ENCODE data around the gene PTPRD.

- TF ChIP-seq CTCF (IDR thresholded peaks at IDR 0.05 in 4 of 5, conservative IDR thresholded peaks at IDR 0.05 in 1 of 5) (no peak), POLR2A (IDR thresholded peaks at IDR 0.05) (no peak)
These were observed 1090.4 kb downstream of the PTPRD start for GRCh38 chr9:9522406-9522805.
